Central memory CD4-positive, alpha-beta T cell (primary cell): ENCODE measurements around the gene PGA5.

Experiments used
- DNase-seq: peaks from one replicate; pipeline ENCODE4 v3.0.0; 2022

The PGA5 gene

DNA sequence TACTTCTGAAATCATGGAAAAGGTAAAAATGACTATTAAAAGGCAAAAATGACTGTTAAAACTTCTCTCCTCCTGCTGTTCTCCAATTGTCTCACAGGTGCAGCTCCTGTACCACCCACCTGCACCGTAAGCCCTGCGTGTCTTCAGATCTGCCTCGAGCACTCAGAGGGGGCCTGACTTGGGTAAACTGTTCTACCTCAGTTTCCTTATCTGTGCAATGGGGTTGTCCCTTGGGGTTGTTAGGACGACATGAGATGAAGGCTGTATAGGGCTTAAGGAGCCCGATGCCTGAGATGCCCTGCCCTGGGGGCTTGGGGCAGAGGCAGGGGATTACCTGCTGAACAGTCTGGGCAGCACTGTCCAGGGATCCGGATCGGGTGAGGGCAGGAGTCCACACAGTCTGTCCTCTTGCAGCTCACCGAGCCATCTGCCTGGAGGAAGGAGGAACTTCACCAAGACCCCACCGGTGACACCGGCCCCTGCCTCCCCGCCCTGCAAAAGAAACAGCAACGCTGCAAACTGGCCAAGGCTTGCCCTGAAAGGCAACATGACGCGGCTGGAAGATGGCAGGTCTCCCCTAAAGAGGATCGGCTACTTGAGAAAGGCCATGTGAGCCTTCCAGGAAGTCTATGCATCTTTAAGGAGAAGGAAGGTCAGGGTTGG is 27.7 kb downstream of the PGA5 start:
- DNase-seq = no peak

DNA sequence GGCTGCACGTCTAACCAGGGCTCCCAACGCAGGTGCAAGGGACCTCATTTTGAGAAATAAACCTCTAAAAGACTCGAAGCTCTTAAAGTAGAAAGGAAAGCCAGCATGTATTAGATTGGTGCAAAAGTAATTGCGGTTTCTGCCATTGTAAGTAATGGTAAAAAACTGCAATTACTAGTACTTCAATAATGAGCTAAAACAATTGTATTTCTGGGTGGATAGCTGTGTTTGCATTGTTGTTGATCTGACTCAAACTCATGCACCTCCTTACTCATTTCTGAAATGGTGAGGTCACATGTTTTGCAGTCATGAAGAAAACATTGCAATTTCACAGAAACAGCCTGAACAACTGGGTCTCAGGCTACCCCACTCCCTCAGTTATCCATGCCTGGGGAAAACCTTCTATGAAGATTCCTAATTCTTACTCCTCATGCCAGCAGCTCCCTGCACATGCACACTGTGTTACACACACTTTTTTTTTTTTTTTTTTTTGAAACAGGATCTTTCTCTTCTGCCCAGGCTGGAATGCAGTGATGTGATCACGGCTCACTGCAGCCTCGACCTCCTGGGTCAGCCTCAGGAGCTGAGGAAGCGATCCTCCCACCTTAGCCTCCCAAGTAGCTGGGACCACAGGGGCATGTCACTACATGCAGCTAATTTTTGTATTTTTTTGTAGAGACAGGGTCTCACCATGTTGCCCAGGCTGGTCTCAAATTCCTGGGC is 29.5 kb downstream of the PGA5 start:
- DNase-seq = no peak

DNA sequence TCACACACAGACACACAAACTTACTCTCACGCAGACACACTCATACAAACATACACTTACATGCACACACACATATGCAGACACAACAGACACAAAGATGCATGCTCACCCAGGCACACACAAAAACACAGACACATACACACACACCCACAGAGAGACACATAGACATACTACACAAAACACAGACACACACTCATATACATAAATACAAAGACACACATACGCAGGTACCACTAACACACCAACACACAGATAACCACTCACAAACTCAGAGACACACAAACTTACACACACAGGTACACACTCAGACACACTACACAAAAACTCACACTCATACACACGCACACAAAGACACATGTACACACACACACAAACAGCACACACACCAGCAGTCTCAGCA is 31.8 kb downstream of the PGA5 start:
- DNase-seq = no peak

GRCh38 chr11:61273178-61274078 is 32.5 kb downstream of the PGA5 start:
- no peak for DNase-seq

DNA sequence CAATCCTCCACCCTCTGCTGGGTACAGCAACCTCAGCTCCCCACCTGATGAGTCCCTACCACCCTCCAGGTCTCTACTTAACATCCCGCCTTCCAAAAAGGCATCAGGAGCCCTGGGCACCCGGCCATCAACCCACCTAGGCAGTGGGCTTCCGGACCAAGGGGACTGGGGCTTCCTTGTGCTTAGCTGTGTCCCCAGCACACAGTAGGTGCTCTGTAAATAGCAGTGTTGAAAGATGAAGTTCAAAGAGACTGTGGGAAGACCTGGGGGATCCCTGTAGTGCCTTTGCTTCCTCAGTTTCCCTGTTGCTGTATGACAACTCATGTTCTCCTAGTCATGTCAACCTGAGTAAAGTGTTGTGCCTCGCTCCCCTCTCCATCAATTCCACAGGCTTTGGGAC is 33.1 kb downstream of the PGA5 start:
- no peak for DNase-seq

GRCh38 chr11:61275191-61275590 is 34.2 kb downstream of the PGA5 start:
- DNase-seq = no peak

DNA sequence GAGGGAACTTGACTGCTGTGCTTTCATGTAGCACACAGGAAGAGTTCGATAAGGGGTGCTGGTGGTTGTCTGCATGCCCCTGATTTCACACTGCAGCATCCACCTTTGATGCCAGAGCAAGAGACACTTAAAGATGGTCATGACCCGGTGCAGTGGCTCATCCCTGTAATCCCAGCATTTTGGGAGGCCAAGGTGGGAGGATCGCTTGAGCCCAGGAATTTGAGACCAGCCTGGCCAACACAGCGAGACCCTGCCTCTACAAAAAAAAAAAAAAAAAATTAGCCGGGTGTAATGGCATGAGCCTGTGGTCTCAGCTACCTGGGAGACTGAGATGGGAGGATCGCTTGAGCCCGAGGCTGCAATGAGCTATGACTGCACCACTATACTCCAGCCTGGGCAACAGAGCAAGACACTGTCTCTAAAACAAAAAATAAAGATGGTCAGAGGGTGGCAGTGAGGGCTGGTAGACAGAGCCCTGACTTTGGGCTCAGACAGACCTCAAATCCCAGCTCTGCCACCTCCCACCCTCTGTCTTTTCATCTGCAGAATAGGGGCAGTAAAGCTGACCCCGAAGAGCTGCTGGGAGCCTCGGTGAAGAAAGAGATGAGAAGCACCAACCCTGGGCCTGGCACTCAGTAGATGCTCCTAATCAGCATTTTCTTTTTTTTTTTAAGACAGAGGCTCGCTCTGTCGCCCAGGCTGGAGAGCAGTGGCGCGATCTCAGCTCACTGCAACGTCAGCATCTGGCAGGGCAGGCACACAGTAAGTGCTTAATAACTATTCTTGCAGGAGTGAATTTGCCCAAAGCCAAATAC is 36.4 kb downstream of the PGA5 start:
- DNase-seq = no peak

- DNase-seq = no peak
Observed at GRCh38 chr11:61278001-61278470, 37.1 kb downstream of the PGA5 start.

- no peak for DNase-seq
Observed at GRCh38 chr11:61279934-61280659, 39.1 kb downstream of the PGA5 start.

DNA sequence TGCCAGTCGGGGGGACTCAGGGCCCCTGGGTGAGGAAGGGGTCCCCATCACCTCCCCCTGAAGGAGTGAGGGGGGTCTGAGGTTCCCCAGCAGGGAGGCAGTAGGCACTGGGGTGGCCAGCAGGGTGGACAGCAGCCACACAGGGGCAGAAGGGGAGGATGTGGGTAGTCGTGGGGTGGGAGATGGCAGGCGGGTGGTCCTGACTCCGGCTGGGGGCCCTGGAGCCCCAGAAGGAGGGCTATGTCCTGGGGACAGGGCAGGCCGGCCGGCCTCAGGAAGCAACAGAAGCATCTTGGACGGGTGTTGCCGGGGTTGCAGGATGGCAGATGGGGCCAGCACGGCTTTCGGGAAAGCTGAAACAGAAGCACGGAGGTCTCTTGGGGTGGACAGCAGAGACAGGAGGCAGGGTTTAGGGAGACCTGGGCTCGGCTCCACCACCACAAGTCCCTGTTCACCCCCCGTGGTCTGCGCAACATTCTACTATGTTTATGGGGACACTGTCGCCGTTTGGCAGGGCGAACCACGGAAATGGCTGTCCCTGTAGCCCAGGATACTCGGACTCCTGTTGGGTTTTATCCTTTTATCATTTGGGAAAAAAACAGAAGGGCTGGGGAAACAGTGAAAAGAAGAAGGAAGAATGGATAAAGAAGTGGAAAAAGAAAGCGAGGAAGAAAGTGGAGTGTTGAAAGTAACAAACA is 40.1 kb downstream of the PGA5 start:
- DNase-seq = no peak

GRCh38 chr11:61281581-61282250 is 40.7 kb downstream of the PGA5 start:
- no peak for DNase-seq

DNA sequence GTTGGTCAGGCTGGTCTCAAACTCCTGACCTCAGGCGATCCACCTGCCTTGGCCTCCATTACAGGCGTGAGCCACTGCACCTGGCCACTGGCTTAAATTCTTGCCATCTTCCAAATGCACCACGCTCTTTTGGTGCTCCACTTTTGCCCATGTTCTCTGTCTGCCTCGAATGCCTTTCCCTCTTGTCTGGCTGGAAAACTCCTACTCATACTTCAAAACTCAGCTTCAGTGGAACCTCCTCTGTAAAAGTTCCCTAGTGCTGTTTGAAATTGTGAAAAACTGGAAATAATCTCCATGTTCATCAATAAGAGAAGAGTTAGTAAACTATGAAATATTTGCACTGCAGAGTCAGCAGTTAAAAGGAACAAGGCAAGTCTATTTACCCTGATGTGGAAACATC is 42.6 kb downstream of the PGA5 start:
- DNase-seq = no peak

- no peak for DNase-seq
Observed at GRCh38 chr11:61287338-61287977, 46.5 kb downstream of the PGA5 start.

GRCh38 chr11:61290905-61291690 is 50.1 kb downstream of the PGA5 start:
- no peak for DNase-seq

GRCh38 chr11:61292356-61292755 is 51.4 kb downstream of the PGA5 start:
- no peak for DNase-seq

DNA sequence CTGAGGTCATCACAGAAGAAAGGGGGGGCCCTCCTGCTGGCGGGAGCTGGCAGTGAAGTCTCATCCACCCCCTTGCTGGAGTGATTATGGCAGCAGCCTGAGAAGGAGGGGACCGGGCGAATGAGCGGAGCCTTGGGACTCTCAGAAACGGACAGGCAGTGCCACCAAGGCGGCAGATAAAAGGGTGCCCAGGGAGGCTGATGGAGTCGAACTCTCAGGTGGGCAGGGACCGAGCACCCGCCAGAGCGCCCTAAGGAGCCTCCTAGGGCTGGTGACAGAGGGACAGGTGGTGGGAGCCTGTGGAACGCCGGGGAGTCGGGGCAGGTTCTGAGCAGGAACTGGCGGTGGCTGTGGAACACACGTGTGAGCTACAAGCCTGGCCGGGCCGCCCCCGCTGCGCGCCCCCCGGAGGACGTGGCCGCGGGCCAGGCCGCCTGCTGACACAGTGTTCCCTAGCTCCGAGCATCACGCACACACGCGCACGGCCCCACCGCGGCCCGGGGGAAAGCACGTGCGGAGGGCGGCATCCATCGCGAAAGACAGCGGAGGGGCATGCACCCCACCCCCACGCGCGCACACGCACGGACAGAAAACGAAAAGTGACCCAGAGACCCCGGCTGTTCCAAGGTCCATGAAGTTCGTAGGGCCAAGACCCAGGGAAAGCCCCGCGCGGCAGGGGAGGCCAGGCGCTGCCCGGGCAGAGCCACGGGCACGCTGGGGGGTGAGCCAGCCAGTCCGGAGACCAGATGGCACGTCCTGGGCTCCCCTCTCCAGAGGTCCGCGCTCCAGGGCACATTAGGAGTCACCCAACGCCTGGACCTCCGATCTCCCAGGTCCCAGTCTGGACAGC is 53.1 kb downstream of the PGA5 start:
- DNase-seq = no peak

DNA sequence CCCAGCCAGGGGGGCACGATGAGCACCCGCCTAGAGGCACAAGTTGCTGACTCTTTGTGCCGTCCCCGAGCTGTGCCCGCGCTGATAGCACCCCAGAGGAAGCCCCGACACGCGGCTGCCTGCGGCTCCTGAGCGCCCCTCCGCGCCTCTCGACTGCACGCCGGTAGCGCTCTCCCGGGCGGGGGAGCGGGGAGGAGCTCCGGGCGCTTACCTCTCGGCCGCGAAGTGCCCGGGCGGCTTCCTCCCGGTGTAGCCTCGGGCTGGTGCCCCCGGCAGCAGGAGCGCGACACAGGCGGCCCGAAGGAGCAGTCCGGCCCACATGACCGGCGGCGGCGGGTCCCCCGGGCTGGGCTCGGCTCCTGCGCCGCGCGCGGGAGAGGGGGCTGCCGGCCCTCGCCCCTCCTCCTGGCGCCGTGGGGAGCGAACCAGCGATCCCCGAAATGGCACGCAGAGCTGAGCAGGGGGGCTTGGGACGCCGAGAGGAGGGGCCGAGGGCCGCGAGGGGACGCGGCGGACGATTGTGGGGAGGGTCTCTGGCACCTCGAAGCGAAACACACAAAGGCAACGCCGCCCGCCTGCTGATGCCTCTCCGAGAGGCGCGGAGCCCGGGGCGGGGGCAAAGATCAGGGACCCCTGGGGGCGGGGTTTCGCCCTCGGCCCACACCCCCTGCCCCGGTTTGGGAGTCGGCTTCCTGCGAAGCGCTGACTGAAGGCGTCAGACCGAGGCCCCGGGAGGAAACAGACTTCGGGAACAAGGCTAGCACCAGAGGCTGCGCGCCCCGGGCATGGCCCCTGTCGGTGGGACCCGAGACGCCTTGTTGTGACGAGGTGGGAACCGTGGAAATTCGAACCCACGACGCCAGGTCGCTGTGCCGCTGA is 54.0 kb downstream of the PGA5 start, which contains the start of gene VWCE:
Gene VWCE, minus strand, starts transcription at position 600 of the 879 bp plus-strand sequence. Its CDS starts 279 bp downstream, at position 321.
- DNase-seq = peak; percentile 41
